GM21526 (cell line): ENCODE data around the gene TYROBP.
"Not testable (repeated sequence)": the region's sequence is repeated elsewhere in the genome, so short reads cannot be mapped to it uniquely, and the experiment has no call there.

Experiments used
- ATAC-seq: cut with Tn5 transposase; IDR thresholded peaks from one replicate; pipeline ENCODE4 v1.9.1; 2021; ENCODE audit warnings: moderate library complexity; ENCODE audit not compliant: unreplicated experiment, low FRiP score

The TYROBP gene

GRCh38 chr19:35932291-35932936, 24.3 kb upstream of the TYROBP start:
- no peak for ATAC-seq

- no peak for ATAC-seq
Measured at GRCh38 chr19:35931874-35932202, 23.7 kb upstream of the TYROBP start.

- peak; percentile 89 for ATAC-seq
Measured at GRCh38 chr19:35931161-35931873, 23.2 kb upstream of the TYROBP start.

- ATAC-seq, result no peak
Measured at GRCh38 chr19:35929876-35930275, 21.8 kb upstream of the TYROBP start.

GRCh38 chr19:35928507-35928906, 20.4 kb upstream of the TYROBP start:
- ATAC-seq, result no peak

GRCh38 chr19:35925501-35925900, 17.4 kb upstream of the TYROBP start:
- no peak for ATAC-seq

GRCh38 chr19:35921012-35921411, 12.9 kb upstream of the TYROBP start:
- no peak for ATAC-seq

GRCh38 chr19:35919306-35919705, 11.2 kb upstream of the TYROBP start:
- no peak for ATAC-seq

GRCh38 chr19:35915443-35915842, 7.3 kb upstream of the TYROBP start:
- no peak for ATAC-seq

- ATAC-seq, result no peak
Measured at GRCh38 chr19:35913589-35913988, 5.5 kb upstream of the TYROBP start.

GRCh38 chr19:35911790-35912189, 3.7 kb upstream of the TYROBP start:
- ATAC-seq, result no peak

GRCh38 chr19:35911173-35911572, 3.1 kb upstream of the TYROBP start:
- no peak for ATAC-seq

GRCh38 chr19:35910355-35910754, 2.3 kb upstream of the TYROBP start:
- ATAC-seq, result not testable (repeated sequence)

GRCh38 chr19:35909684-35910035, 1.6 kb upstream of the TYROBP start:
- no peak for ATAC-seq

GRCh38 chr19:35908973-35909683, 1.0 kb upstream of the TYROBP start:
- no peak for ATAC-seq

- ATAC-seq, result no peak
Measured at GRCh38 chr19:35907377-35907745, 734 bp downstream of the TYROBP start.

- ATAC-seq, result no peak
Measured at GRCh38 chr19:35905178-35905727, 2.8 kb downstream of the TYROBP start.

- no peak for ATAC-seq
Measured at GRCh38 chr19:35904311-35905068, 3.6 kb downstream of the TYROBP start.

- no peak for ATAC-seq
Measured at GRCh38 chr19:35903550-35904179, 4.4 kb downstream of the TYROBP start.

GRCh38 chr19:35902870-35903475, 5.1 kb downstream of the TYROBP start:
- ATAC-seq, result no peak
